Endothelial cell of hepatic sinusoid (primary cell): ENCODE measurements around the gene LOX.

ENCODE experiments used
- in situ Hi-C: cut with HindIII; loops from 2 replicates; pipeline ENCODE4 v1.10.0; 2017; ENCODE audit warnings: low sequenced_read_pairs

Gene LOX

DNA sequence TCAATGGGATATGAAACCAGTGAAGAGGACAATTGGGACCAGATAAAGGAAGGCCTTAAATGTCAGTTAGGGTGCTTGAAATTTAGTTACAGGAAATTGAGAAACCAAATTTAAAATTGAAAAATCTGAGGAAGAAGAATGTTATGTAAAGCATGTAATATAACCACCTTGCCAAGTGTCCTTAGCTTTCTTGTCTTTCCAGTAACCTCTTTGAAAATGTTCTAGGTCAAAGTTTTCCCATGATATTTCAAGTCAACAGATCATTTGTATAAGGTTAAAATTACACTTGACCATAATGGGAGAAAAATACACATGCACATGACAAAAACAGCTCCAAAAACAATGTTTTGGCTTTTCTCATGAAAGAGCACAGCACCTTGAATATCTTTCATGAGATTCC, 21.1 kb downstream of the LOX start:
- in situ Hi-C loops: no loop called here

DNA sequence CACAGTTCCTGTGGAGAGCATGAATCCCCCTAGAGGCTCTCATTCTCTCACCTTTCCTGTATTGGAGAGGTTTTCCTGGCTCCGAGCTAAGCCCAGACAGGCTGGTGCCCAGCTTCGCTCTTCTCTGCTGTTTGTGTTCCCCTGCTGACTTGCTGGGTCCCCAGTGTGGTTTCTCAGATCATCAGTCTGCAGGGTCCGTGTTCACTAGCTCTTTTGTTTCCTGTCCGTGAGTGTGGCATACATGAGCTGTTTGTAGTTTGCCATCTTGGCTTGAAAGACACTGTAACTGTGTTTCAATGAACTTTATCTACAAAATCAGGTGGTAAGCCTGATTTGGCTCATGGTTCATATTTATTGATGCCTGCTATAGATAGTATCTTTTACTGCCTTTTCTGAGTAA, 23.8 kb downstream of the LOX start:
- in situ Hi-C loops: loop anchor here (5.0 kb wide), 1 partner anchor 43 kb away; no protein-coding TSS in a partner anchor

DNA sequence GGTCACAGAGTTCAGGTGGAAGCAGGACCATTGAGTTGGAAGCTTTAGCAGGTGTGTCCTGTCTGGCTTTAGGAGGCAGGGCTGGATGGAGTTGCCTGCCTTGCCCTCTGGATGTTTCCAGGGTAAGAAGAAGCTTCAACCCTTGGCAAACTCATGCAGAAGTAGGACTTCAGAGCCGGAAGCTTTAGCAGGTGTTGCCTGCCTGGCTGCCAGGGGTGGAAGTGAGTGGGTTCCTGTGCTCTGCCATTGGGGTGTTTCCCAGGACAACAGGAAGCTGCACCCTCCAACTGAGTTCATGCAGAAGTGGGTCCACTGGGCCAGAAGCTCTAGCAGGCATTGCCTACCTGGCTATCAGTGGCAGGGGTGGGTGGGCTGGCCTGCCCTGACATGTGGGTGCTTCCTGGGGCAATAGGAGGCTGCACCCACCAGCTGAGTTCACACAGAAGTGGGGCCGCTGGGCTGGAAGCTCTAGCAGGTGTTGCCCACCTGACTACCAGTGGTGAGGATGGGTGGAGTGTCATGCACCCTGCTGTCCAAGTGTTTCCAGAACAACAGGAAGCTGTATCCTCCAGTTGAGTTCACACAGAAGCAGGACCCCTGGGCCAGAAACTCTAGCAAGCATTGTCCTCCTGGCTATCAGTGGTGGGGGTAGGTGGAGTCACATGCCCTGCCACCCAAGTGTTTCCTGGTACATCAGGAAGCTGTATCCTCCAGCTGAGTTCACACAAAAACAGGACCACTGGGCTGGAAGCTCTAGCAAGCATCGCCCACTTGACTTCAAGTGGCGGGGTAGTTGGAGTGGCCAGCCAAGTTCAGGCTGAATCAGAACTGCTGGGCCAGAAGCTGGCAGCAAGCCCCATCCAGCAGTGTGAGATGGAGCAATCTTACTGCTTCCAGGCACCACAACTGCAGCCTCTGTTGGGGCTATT, 24.6 kb downstream of the LOX start:
- in situ Hi-C loops: loop anchor here (5.0 kb wide), 1 partner anchor 44 kb away; no protein-coding TSS in a partner anchor

DNA sequence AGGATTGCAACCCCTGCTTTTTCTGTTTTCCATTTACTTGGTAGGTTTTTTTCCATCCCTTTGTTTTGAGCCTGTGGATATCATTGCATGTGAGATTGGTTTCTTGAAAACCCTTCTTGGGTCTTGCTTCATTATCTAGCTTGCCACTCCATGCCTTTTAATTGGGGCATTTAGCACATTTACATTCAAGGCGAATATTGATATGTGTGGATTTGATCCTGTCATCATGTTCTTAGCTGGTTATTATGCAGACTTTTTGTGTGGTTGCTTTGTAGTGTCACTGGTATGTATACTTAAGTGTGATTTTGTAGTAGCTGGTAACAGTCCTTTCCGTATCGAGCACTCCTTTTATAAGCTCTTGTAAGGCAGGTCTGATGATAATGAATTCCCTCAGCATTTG, 26.5 kb downstream of the LOX start:
- in situ Hi-C loops: loop anchor here (5.0 kb wide), 1 partner anchor 46 kb away; no protein-coding TSS in a partner anchor

DNA sequence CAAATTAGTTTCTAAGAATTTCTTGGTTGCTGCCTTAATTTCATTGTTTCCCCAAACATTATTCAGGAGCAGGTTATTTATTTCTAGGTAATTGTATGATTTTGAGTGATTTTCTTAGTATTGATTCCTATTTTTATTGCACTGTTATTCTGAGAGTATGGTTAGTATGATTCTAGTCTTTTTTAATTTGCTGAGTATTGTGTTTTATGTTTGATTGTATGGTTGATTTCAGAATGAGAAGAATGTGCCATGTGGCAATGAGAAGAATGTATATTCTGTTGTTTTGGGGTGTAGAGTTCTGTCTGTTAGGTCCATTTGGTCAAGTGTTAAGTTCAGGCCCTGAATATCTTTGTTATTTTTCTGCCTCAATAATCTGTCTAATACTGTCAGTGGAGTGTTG, 27.1 kb downstream of the LOX start:
- in situ Hi-C loops: loop anchor here (5.0 kb wide), 1 partner anchor 46 kb away; no protein-coding TSS in a partner anchor

DNA sequence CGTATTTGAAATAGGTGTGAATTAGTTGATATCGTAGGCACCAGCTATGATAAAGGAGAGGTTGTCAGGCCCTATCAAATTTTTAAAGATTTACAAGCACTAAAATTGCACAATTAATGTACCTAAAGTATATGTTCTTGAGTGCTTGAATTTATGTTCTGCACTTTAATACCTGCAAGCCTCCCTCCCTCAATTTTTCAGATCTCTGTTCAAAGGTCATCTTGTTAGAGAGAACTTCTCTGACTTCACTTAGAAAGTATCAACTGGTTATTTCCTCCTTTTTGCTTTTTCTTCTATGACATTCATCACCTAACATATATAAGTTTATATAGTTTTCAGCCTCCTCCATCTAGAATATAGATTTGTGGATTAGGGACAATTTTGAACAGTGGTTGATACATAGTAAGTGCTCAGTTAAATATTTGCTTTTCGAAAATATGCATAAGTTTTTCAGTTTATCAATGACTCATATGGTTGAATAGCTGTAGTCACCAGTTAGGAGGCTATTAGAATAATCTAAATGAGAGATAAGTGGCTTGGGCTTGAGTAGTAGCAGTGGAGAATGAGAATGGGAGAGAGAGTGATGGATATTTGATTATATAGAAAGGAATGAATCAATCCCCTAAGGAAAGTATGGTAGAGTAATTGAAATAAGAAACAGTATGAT, 37.3 kb downstream of the LOX start:
- in situ Hi-C loops: no loop called here

DNA sequence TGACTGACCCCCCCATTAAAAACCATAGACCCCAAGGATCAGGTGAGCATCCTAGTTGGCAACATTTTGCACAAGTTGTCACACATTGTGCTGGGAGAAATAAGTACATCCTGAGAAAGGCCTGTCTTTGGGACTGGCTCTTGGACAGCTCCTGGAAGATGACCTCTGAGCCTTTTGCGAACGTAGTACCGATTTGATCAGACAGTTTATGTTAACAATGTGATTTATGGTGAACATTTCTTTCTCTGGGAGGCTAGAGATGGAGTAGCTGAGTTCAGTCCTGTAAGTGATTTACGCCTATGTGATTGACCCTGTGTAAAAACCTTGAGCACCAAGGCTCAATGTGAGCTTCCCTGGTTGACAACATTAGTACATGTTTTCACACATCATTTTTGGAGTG, 41.7 kb downstream of the LOX start:
- in situ Hi-C loops: no loop called here

DNA sequence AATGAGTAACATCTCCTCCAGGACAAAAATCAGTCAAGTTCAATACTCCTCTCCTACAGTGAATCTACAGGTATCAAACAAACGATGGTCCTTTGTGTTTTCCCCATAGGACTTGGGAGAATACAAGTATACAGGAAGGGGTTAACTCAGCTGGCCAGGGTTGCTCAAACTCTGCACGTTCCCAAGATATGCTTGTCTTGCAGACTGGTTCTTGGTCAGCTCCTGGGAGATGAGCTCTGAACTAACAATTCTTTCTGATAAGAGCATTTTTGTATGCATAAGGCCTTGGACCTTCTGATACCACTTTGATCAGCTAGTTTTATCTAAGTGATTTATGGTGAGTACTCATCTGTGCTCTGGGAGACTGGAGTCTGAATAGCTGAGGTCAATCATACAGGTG, 42.1 kb downstream of the LOX start:
- in situ Hi-C loops: no loop called here

DNA sequence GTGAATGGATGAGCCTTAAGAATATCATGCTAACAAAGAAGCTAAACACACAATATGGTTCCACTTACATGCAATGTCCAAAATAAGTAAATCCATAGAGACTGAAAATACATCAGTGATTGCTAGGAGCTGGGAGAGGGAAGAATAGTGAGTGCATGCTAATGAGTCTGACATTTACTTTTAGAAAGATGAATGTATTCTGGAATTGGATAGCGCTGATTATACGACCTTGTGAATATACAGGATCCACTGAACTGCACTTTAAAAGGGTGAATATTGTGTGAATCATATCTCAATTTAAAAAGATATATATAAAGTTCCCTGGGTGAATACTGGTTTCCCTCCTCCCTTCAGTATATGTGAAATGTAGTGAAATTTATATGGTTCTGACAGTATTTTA, 46.2 kb downstream of the LOX start:
- in situ Hi-C loops: no loop called here

DNA sequence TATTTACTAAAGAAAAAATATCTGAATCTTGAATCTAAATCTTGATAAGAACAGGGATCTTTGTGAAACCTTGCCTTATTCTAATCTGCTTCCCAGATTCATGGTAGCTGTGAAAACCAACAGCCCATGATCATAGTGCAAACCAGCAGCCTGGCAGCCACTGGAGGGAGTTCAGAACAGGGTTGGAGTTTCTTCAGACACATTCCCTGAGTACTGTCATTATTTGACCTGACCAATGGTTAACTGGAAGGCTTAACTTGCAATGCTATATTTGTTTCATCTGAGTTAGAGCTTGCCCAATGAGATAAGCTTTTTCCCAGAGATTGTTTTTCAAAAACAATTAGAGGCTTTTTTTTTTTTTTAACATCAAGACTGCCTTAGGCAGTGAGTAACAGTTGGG, 47.8 kb downstream of the LOX start:
- in situ Hi-C loops: no loop called here

DNA sequence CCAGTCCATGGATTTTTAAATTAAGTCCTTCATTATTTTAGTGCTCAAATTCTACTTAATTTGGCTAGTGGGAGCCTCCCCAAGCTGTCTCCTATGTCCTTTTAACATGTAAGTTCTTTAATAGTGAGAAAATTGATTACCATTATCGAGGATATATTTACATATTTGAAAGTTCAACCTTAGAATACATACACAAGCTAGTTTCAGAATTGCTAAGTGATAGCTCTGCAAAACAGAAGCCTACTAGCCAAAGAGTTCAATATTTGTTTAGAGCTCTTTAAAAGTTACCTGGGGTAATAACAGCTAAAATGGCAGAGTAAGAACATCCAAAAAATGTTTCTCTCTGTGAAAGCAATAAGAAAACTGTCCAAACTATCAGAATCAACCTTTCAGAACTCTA, 48.2 kb downstream of the LOX start:
- in situ Hi-C loops: no loop called here

DNA sequence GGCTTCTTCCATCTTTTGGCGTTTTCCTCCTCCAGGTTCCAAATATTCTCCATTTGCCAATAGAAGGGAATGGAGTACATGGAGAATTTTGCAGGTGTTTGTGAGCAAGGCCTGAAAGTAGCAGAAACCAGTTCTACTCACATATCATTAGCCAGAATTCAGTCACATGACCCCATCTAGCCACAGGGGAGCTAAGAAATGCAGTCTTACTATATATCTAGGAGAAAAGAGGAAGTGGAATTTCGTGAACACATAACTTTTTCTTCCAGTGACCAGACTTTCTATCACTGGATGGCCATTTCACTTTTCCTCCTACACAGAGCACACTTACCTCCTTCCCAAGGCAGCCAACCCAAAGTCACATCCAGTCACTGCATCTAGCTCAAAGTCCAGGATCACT, 55.1 kb downstream of the LOX start:
- in situ Hi-C loops: no loop called here

DNA sequence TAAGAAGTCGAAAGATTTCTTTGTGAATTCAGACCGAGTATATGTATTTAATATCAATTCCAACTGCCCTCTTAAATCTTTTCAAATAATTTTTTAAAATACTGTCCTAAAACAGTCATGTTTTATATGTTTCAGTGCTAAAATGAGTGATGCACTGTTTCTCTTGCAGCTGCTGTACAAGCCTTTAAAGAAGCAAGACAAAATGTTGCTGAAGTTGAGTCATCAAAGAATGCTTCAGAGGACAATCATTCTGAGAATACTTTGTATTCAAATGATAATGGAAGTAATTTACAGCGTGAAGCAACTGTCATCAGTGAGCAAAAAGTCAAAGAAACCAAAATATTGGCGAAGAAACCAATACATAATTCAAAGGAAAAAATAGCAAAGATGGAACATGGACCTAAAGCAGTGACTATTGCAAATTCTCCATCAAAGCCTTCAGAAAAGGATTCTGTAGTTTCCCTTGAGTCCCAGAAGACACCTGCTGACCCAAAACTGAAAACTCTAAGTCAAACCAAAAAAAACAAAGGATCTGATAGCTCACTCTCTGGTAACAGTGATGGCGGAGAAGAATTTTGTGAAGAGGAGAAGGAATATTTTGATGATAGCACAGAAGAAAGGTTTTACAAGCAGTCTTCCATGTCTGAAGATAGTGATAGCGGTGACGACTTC, 58.0 kb downstream of the LOX start:
- in situ Hi-C loops: no loop called here

DNA sequence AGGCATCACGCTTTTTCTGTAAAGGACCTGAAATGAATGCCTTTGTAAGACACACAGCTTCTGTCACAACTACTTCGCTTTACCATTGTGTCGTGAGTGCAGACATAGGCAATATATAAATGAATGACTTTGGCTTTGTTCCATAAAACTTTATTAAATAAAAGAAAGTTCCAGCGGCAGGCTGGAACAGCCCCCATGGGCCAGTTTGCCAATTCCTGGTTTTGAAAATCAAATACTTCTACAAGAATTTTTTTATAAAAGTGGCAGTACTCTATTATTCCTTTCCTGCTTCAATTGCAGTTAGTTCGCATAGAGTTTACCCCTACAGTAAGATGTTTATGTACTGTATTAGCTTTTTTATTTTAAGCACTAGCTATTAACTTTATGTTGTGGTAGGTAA, 62.6 kb downstream of the LOX start:
- in situ Hi-C loops: no loop called here

DNA sequence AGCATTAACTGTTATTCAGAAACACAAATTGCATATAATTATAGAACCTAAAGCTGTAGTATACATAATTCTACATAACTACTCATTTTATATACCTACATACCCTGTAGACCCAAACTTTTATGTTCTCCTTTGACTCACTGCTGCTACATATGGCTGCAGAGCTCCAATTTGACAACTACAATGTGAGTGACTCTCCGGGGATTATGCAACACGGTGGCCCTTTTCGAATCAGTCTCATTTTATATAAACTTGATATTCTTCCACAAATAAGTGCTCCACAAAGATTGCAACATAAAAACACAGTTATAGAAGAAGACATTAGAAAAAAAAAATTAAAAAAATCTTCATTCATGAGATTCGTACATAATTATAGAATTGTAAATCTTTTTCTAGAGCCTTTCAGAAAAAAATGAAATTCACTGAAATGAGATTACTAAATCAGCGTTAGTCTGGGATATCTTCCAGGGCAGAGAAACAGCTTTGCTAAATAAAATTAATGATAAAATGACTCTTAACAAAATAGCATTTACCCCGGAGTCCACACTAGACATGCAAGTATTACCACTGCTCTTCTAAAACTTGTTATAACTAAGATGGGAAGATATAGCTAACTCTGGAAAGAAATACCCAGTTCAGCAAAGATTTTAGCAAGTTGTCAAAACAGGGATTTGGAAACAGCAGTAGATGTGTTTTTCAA, 63.7 kb downstream of the LOX start:
- in situ Hi-C loops: no loop called here
